Fibroblast of villous mesenchyme (primary cell): Measurements from ENCODE around the gene NUMB. TPM values are rescaled to one million over a fixed set of nuclear protein-coding genes. Genes with fewer than 3 reads are reported as not detected.
A peak's percentile ranks its signal among the peaks of the same experiment; 100 is the strongest.

ENCODE experiments used
- DNase-seq: peaks from one replicate; pipeline ENCODE4 v3.0.0-alpha.2; 2010; ENCODE audit warnings: low read depth
- H3K4me3 ChIP-seq: 2 replicates; pipeline ENCODE4 v1.5.1; 2011; ENCODE audit warnings: low read depth, mild to moderate bottlenecking, low read length
- small RNA-seq: library from RNA; depleted of rRNA; stranded (forward); fragments of <200 nt; gene quantifications from one replicate; pipeline ENCODE3, GENCODE V24; 2012
- total RNA-seq: library from RNA; depleted of rRNA; stranded (reverse); fragments of >200 nt; gene quantifications from 2 replicates; pipeline ENCODE4 v1.2.3, GENCODE V29; 2012
- TF ChIP-seq, protein P1 (sequence below): IDR thresholded peaks from 2 replicates; pipeline ENCODE4 v1.5.1; 2012; ENCODE audit warnings: low read depth, mild to moderate bottlenecking, low read length; ENCODE audit not compliant: insufficient read depth

The NUMB gene
- total RNA-seq, 1 donor: 35.4 TPM

DNA sequence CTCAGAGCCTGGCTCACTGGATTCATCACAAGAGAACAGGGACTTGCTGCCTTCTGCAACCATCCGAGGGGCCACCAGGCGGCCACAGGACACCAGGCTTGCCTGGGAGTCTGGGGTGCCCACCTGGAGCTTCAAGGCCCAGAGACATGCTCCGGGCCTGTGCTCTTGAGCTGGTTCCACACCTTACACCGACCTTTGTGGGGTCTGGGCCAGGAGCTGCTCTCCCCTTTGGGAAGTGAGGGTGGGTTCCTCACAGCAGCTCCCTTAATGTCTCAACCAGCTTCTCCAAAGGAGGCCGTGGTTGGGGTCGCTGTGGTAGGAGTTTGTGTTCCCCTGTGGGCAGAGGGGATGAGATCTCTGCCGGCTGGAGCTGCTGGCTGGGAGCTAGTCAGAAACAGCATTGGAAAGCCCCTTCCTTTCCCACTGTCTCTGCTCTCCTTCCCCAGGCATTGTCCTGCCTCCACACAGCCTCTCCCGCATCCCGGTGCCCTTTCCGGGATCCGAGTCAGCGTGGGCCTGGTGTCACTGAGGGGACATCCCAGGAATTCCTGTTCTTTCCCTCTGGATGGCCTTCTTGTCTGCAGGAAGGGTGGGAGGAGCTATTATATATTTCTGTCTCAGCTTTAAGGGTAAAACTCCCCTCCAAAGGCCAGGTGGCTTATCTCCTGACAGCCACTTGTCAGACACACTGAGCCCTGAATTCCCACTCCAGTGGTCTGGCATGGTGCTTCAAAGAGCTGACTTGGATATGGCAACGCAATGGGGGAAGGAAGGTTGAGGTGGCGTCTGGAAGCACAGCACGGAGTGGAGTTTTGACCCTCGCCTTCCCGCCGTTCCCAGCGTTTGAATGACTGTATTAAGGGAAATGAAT lies 226.1 kb downstream of the NUMB start:
- TF ChIP-seq, protein P1, sequence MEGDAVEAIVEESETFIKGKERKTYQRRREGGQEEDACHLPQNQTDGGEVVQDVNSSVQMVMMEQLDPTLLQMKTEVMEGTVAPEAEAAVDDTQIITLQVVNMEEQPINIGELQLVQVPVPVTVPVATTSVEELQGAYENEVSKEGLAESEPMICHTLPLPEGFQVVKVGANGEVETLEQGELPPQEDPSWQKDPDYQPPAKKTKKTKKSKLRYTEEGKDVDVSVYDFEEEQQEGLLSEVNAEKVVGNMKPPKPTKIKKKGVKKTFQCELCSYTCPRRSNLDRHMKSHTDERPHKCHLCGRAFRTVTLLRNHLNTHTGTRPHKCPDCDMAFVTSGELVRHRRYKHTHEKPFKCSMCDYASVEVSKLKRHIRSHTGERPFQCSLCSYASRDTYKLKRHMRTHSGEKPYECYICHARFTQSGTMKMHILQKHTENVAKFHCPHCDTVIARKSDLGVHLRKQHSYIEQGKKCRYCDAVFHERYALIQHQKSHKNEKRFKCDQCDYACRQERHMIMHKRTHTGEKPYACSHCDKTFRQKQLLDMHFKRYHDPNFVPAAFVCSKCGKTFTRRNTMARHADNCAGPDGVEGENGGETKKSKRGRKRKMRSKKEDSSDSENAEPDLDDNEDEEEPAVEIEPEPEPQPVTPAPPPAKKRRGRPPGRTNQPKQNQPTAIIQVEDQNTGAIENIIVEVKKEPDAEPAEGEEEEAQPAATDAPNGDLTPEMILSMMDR: peak; percentile 30
- DNase-seq: no peak
- no peak overlapping the region for H3K4me3 ChIP-seq

DNA sequence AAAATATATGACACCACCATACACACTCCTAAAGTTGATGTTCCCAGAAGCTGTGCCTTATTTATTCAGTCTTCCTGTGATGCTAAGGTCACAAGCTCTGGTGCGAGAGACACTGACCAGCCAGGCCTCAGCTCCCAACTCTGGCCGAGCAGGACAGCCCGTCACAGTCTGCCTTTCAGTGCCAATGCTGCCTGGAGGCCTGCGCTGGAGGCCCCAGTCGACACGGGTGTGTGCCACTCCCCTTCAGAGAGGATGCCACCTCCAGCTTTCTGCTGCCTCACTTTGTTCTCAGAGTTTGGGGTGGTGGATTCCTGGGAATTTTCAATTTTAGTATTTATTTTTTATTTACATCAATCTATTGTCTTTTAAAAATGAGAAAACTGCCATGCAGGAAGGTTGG lies 228.3 kb downstream of the NUMB start:
- no peak overlapping the region for H3K4me3 ChIP-seq
- DNase-seq: no peak
- TF ChIP-seq, protein P1: no peak

DNA sequence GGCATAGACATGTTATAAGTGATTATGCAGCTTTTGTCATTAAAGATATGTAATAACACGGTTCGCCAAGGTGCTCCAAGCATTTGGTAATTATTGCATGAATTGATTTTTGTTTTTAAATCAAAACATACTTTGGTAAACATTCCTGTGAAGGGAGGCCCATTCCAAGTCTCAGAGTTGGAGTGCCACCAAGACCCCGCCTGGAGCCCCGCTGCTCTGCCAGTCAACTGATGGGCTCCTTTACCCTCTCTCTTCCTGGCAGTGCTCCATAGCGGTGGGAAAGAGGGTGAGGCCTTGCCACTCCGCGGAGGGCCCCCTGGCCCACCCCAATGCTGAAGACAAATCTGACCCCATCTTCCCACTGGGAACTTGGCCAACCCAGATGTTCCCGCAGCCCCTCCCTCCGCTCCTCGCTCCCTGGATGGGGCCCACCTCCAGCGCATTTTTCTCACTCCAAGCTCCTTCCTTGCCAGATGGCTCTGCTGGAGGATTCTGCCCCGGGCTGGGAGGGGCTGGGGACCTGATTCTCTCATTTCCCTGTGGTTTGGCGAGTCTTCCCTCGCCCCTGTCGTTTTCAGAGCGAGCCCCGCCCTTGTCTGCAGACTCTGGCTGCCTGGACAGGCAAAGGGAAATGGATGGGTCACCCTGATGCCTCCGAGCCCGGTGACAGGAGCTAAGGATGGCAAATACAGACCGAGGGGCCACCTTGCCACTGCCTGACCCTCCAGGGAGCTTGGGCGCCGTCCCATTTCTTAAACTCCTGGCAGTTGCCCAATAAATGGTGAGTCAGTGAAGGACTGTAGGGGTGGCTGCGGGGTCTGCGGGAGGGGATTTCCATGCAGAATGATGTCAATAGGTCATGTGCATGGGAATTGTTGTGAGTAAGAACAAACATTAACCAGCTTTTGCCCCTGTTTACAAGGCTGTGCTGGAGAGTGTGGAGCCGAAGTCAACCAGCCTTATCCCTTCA lies 230.2 kb downstream of the NUMB start:
- H3K4me3 ChIP-seq: peak overlapping the region; percentile 36
- TF ChIP-seq, protein P1: no peak
- DNase-seq: peak; percentile 95

DNA sequence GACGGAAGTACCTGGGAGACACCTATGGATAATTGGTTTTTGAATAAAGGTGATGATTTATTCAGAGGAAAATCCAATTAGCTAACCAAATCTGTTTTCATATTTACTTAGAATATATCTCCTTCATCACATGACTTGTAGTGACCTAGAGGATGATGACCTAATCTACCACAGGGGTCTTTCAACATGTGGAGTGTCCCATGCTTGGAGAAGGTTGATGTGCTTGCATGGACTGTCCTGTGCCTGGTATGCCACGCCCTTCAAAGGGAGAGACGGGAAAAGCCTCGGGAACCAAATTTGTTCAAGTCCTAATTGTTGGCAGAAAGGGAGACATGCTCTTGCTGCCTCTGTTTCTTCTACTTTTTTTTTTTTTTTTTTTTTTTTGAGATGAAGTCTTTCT lies 232.8 kb downstream of the NUMB start:
- H3K4me3 ChIP-seq: no peak overlapping the region
- TF ChIP-seq, protein P1: no peak
- DNase-seq: no peak

Small RNA genes within 50 kb of the gene (small RNA-seq; reads per million reads assigned to genes)
- gene RNU6-419P: not detected

Other genes with a start within 250 kb of the NUMB start
- gene PAPLN, start 221.0 kb downstream of the NUMB start, total RNA-seq: 1.6 and 4.3 TPM in 2 replicates
- 19.9 and 20.0 TPM in 2 replicates for gene RIOX1, start 32.4 kb upstream of the NUMB start, total RNA-seq
- under 0.01 and 13.2 TPM in 2 replicates for gene ACOT1, start 78.6 kb upstream of the NUMB start, total RNA-seq
- under 0.01 TPM in 1 of 2 replicates, not detected in the other for gene HEATR4, start 100.4 kb upstream of the NUMB start, total RNA-seq
- 26.8 and 48.0 TPM in 2 replicates for gene ACOT2, start 110.7 kb upstream of the NUMB start, total RNA-seq
- 0.64 and 1.7 TPM in 2 replicates for gene ACOT4, start 133.3 kb upstream of the NUMB start, total RNA-seq
- gene ACOT6, start 154.0 kb upstream of the NUMB start, total RNA-seq: under 0.01 TPM in 1 of 2 replicates, not detected in the other
- 9.0 and 9.9 TPM in 2 replicates for gene DNAL1, start 186.4 kb upstream of the NUMB start, total RNA-seq